ENCODE measurements around the gene MORN5.

Gene MORN5

GRCh38 chr9:122162415-122162814, 2.7 kb downstream of the MORN5 start:
- Histone ChIP-seq H3K4me2 (no peak overlapping the region), H3K27ac (no peak overlapping the region), H3K4me1 (ENCODE audit: low read depth, poor library complexity, severe bottlenecking) (peaks cover 12% of the 10 kb centered on the region), H3K4me3 (IDR thresholded peaks at IDR 0.05; ENCODE audit: insufficient read depth, low read depth, low read length) (no peak overlapping the region), H3K36me3 (ENCODE audit: insufficient read depth) (no peaks in the 10 kb centered on the region), H3K27me3 (ENCODE audit: insufficient read depth, low read depth) (no peaks in the 10 kb centered on the region), H3K79me2 (ENCODE audit: insufficient read depth, low read depth) (peaks cover 9% of the 10 kb centered on the region; the same call in 1 of the 2 replicates), H3K9ac (no peak overlapping the region), H2AFZ (ENCODE audit: low read depth) (no peak overlapping the region), H4K20me1 (ENCODE audit: insufficient read depth) (no peaks in the 10 kb centered on the region)
- TF ChIP-seq CTCF (conservative IDR thresholded peaks at IDR 0.05; ENCODE audit: low read depth, low read length), result no peak

GRCh38 chr9:122164286-122164685, 4.6 kb downstream of the MORN5 start:
- no peak overlapping the region for H3K4me3 ChIP-seq (IDR thresholded peaks at IDR 0.05; ENCODE audit: insufficient read depth, low read depth, low read length)
- H3K4me1 ChIP-seq (ENCODE audit: low read depth, poor library complexity, severe bottlenecking), result peaks cover 5% of the 10 kb centered on the region
- peaks cover 1% of the 10 kb centered on the region; the same call in 1 of the 2 replicates for H3K79me2 ChIP-seq (ENCODE audit: insufficient read depth, low read depth)
- H3K9ac ChIP-seq, result no peak overlapping the region
- H3K36me3 ChIP-seq (ENCODE audit: insufficient read depth), result no peaks in the 10 kb centered on the region
- no peaks in the 10 kb centered on the region for H4K20me1 ChIP-seq (ENCODE audit: insufficient read depth)
- H3K4me2 ChIP-seq, result no peak overlapping the region
- H3K27me3 ChIP-seq (ENCODE audit: insufficient read depth, low read depth), result no peaks in the 10 kb centered on the region
- no peak for TF ChIP-seq CTCF (conservative IDR thresholded peaks at IDR 0.05; ENCODE audit: low read depth, low read length)
- H3K27ac ChIP-seq, result no peak overlapping the region
- no peak overlapping the region for H2AFZ ChIP-seq (ENCODE audit: low read depth)

- Histone ChIP-seq H3K9ac (no peak overlapping the region), H3K27ac (no peak overlapping the region), H3K27me3 (ENCODE audit: insufficient read depth, low read depth) (no peaks in the 10 kb centered on the region), H3K4me3 (IDR thresholded peaks at IDR 0.05; ENCODE audit: insufficient read depth, low read depth, low read length) (no peak overlapping the region), H4K20me1 (ENCODE audit: insufficient read depth) (no peaks in the 10 kb centered on the region), H3K79me2 (ENCODE audit: insufficient read depth, low read depth) (no peaks in the 10 kb centered on the region), H3K4me2 (no peak overlapping the region), H3K36me3 (ENCODE audit: insufficient read depth) (no peaks in the 10 kb centered on the region), H3K4me1 (ENCODE audit: low read depth, poor library complexity, severe bottlenecking) (no peaks in the 10 kb centered on the region), H2AFZ (ENCODE audit: low read depth) (no peak overlapping the region)
- no peak for TF ChIP-seq CTCF (conservative IDR thresholded peaks at IDR 0.05; ENCODE audit: low read depth, low read length)
Observed at GRCh38 chr9:122168356-122168755, 8.6 kb downstream of the MORN5 start.

GRCh38 chr9:122172131-122172530, 12.4 kb downstream of the MORN5 start:
- no peak overlapping the region for H2AFZ ChIP-seq (ENCODE audit: low read depth)
- no peaks in the 10 kb centered on the region for H3K79me2 ChIP-seq (ENCODE audit: insufficient read depth, low read depth)
- no peak overlapping the region for H3K4me2 ChIP-seq
- no peak overlapping the region for H3K27ac ChIP-seq
- H3K4me1 ChIP-seq (ENCODE audit: low read depth, poor library complexity, severe bottlenecking), result no peaks in the 10 kb centered on the region
- no peak for TF ChIP-seq CTCF (conservative IDR thresholded peaks at IDR 0.05; ENCODE audit: low read depth, low read length)
- no peaks in the 10 kb centered on the region for H3K27me3 ChIP-seq (ENCODE audit: insufficient read depth, low read depth)
- no peak overlapping the region for H3K9ac ChIP-seq
- no peaks in the 10 kb centered on the region for H3K36me3 ChIP-seq (ENCODE audit: insufficient read depth)
- no peak overlapping the region for H3K4me3 ChIP-seq (IDR thresholded peaks at IDR 0.05; ENCODE audit: insufficient read depth, low read depth, low read length)
- H4K20me1 ChIP-seq (ENCODE audit: insufficient read depth), result no peaks in the 10 kb centered on the region

All from KMS-11 (cell line).